GM12875 (cell line): ENCODE data around the gene ACTA1.
"Not testable (repeated sequence)": the region's sequence is repeated elsewhere in the genome, so short reads cannot be mapped to it uniquely, and the experiment has no call there.

Experiments used
- H3K4me3 ChIP-seq: one replicate; pipeline ENCODE4 v1.5.1; 2011; ENCODE audit warnings: low read depth, low read length, control low read depth
- CTCF ChIP-seq: IDR thresholded peaks from 2 replicates; pipeline ENCODE4 v1.5.1; 2011; ENCODE audit warnings: low read depth, mild to moderate bottlenecking, control low read depth, inconsistent platforms, low read length, moderate library complexity, borderline replicate concordance; ENCODE audit not compliant: insufficient read depth

ACTA1 gene

GRCh38 chr1:229420224-229420623 is 13.7 kb downstream of the ACTA1 start:
- TF ChIP-seq CTCF = no peak
- no peak overlapping the region for H3K4me3 ChIP-seq

- not testable (repeated sequence) for H3K4me3 ChIP-seq
Measured at GRCh38 chr1:229418586-229418985, 15.3 kb downstream of the ACTA1 start.

- not testable (repeated sequence) for H3K4me3 ChIP-seq
Measured at GRCh38 chr1:229412810-229413209, 21.1 kb downstream of the ACTA1 start.

GRCh38 chr1:229412056-229412455 is 21.8 kb downstream of the ACTA1 start:
- no peak overlapping the region for H3K4me3 ChIP-seq
- no peak for TF ChIP-seq CTCF

- no peak overlapping the region for H3K4me3 ChIP-seq
- no peak for TF ChIP-seq CTCF
Measured at GRCh38 chr1:229411434-229412055, 22.3 kb downstream of the ACTA1 start.

GRCh38 chr1:229410692-229411433 is 23.0 kb downstream of the ACTA1 start:
- no peak overlapping the region for H3K4me3 ChIP-seq
- no peak for TF ChIP-seq CTCF

GRCh38 chr1:229410370-229410691 is 23.6 kb downstream of the ACTA1 start:
- H3K4me3 ChIP-seq = no peak overlapping the region
- TF ChIP-seq CTCF = no peak

- no peak for TF ChIP-seq CTCF
- no peak overlapping the region for H3K4me3 ChIP-seq
Measured at GRCh38 chr1:229409616-229410369, 24.1 kb downstream of the ACTA1 start.
